HCT116 (cell line): ENCODE results near the gene LMO7. TPM values are rescaled to one million over a fixed set of nuclear protein-coding genes. Genes with fewer than 3 reads are reported as not detected.

ENCODE experiments used
- ATAC-seq: fragments of 200-7000 bp; cut with Tn5 transposase; 2 replicates; pipeline ENCODE4 v1.9.1; 2020; ENCODE audit warnings: mild to moderate bottlenecking, moderate library complexity
- BruUV-seq: library from RNA; stranded (reverse); fragments of 400-500 nt; replicated peaks from 2 replicates; lab custom pipeline; 2021; lab: Mats Ljungman, UMichigan
- CTCF ChIA-PET: fragments of 300-600 bp; sonication (Branson Sonifier 250); formaldehyde crosslinking; loops from one replicate; lab custom pipeline; 2021; ENCODE audit warnings: antibody characterized with exemption; lab: Charles Lee
- POLR2A ChIA-PET: fragments of 300-600, 350-600 bp; sonication (Branson Sonifier 250); formaldehyde crosslinking; loops from one replicate; lab custom pipeline; 2021; ENCODE audit warnings: antibody characterized with exemption; lab: Charles Lee
- RAD21 ChIA-PET, 2 experiments: fragments of 300-600 bp; sonication (Branson Sonifier 250); formaldehyde crosslinking; loops; one replicate each; lab custom pipeline; 2023; ENCODE audit warnings: low total read pairs in 2 of 2; ENCODE audit not compliant: uncharacterized antibody in 2 of 2, unreplicated experiment in 2 of 2, low non-redundant PET in 1 of 2; lab: Charles Lee
- DNase-seq: peaks from one replicate; pipeline ENCODE4 v3.0.0-alpha.2; 2010; ENCODE audit warnings: low read depth, low spot score
- H2AFZ ChIP-seq: fragments of 200-600 bp; shearing (Covaris generic), sonication (generic); 2 replicates; pipeline ENCODE4 v1.6.1; 2017; ENCODE audit warnings: low read depth, mixed run types, mixed read lengths, antibody characterized with exemption, low read length; ENCODE audit not compliant: poor library complexity, severe bottlenecking
- H3K27ac ChIP-seq: 2 replicates; pipeline ENCODE4 v1.5.1; 2012; ENCODE audit warnings: low read depth, low read length
- H3K27me3 ChIP-seq: fragments of 200-600 bp; sonication (generic); 2 replicates; pipeline ENCODE4 v1.6.1; 2016; ENCODE audit warnings: mixed run types, low read length, mixed read lengths; ENCODE audit not compliant: insufficient read depth
- H3K36me3 ChIP-seq, 2 experiments: fragments of 200-500 bp in 1 of 2; fragments of 200-600 bp in 1 of 2; sonication (Bioruptor generic) in 1 of 2; sonication (generic) in 1 of 2; 2 replicates each; pipeline versions ENCODE4 v1.5.1 to v1.6.1; 2014 to 2016; ENCODE audit warnings: low read length in 2 of 2, inconsistent platforms in 1 of 2, mixed read lengths in 1 of 2, mixed run types in 1 of 2; ENCODE audit not compliant: insufficient read depth in 2 of 2, control insufficient read depth in 1 of 2
- H3K4me1 ChIP-seq, 2 experiments: fragments of 200-600 bp in 1 of 2; sonication (generic) in 1 of 2; 2 replicates each; pipeline versions ENCODE4 v1.5.1 to v1.6.1; 2012 to 2017; ENCODE audit warnings: low read length in 2 of 2, inconsistent platforms in 1 of 2, mild to moderate bottlenecking in 1 of 2, mixed read lengths in 1 of 2, mixed run types in 1 of 2, moderate library complexity in 1 of 2; ENCODE audit not compliant: insufficient read depth in 2 of 2, control insufficient read depth in 1 of 2
- H3K4me2 ChIP-seq: fragments of 200-600 bp; sonication (generic); 2 replicates; pipeline ENCODE4 v1.6.1; 2017; ENCODE audit warnings: mixed run types, low read length, mixed read lengths
- H3K4me3 ChIP-seq, 2 experiments: fragments of 200-600 bp in 1 of 2; sonication (generic) in 1 of 2; replicated peaks in 1 of 2; 2 replicates each; pipeline ENCODE4 v1.5.1; 2011 to 2016; ENCODE audit warnings: low read length in 2 of 2, control low read depth in 1 of 2, low read depth in 1 of 2, mild to moderate bottlenecking in 1 of 2, mixed read lengths in 1 of 2, mixed run types in 1 of 2
- H3K79me2 ChIP-seq: fragments of 200-600 bp; sonication (generic); 2 replicates; pipeline ENCODE4 v1.6.1; 2017; ENCODE audit warnings: mild to moderate bottlenecking, mixed run types, low read length, moderate library complexity, mixed read lengths; ENCODE audit not compliant: insufficient read depth
- H3K9ac ChIP-seq: fragments of 200-600 bp; sonication (generic); 2 replicates; pipeline ENCODE4 v1.6.1; 2016; ENCODE audit warnings: low read length, mixed read lengths
- H3K9me2 ChIP-seq: fragments of 200-600 bp; sonication (generic), shearing (Covaris generic); 2 replicates; pipeline ENCODE4 v1.6.1; 2017; ENCODE audit warnings: mixed run types, mild to moderate bottlenecking, moderate library complexity; ENCODE audit not compliant: insufficient read depth
- H3K9me3 ChIP-seq, 2 experiments: fragments of 200-500 bp in 1 of 2; fragments of 200-600 bp in 1 of 2; sonication (Bioruptor generic) in 1 of 2; sonication (generic) in 1 of 2; 2 replicates each; pipeline ENCODE4 v1.6.1; 2014 to 2017; ENCODE audit warnings: low read length in 2 of 2, mixed read lengths in 2 of 2, inconsistent platforms in 1 of 2, low read depth in 1 of 2, mild to moderate bottlenecking in 1 of 2, mixed run types in 1 of 2, moderate library complexity in 1 of 2; ENCODE audit not compliant: control insufficient read depth in 1 of 2, insufficient read depth in 1 of 2
- H4K20me1 ChIP-seq: fragments of 200-600 bp; sonication (generic), shearing (Covaris generic); 2 replicates; pipeline ENCODE4 v1.6.1; 2017; ENCODE audit warnings: mixed run types, mild to moderate bottlenecking, moderate library complexity; ENCODE audit not compliant: insufficient read depth
- CTCF ChIP-seq, 3 experiments: fragments of 200-600 bp in 1 of 3; sonication (generic) in 1 of 3; IDR thresholded peaks in 2 of 3; conservative IDR thresholded peaks in 1 of 3; 2 replicates each; pipeline ENCODE4 v1.5.1; 2012 to 2017; ENCODE audit warnings: low read depth in 2 of 3, low read length in 2 of 3, antibody characterized with exemption in 1 of 3, borderline replicate concordance in 1 of 3, control low read depth in 1 of 3, mild to moderate bottlenecking in 1 of 3, mixed read lengths in 1 of 3, mixed run types in 1 of 3, moderate library complexity in 1 of 3; ENCODE audit not compliant: insufficient read depth in 1 of 3
- EZH2 ChIP-seq: fragments of 200-600 bp; sonication (generic); IDR thresholded peaks from 2 replicates; pipeline ENCODE4 v1.6.1; 2017; ENCODE audit warnings: antibody characterized with exemption, mixed run types
- JUND ChIP-seq: IDR thresholded peaks from 2 replicates; pipeline ENCODE4 v1.6.1; 2012
- POLR2A ChIP-seq: IDR thresholded peaks from 2 replicates; pipeline ENCODE4 v1.7.0; 2011; ENCODE audit warnings: borderline replicate concordance; ENCODE audit not compliant: insufficient read depth, insufficient read length; ENCODE audit errors: extremely low read depth
- REST ChIP-seq: IDR thresholded peaks from 2 replicates; pipeline ENCODE4 v1.6.1; 2012; ENCODE audit warnings: low read depth
- SIN3A ChIP-seq: IDR thresholded peaks from 2 replicates; pipeline ENCODE4 v1.6.1; 2012; ENCODE audit warnings: low read depth
- YY1 ChIP-seq: IDR thresholded peaks from 2 replicates; pipeline ENCODE4 v1.6.1; 2011; ENCODE audit warnings: low read length, low read depth, moderate library complexity, mild to moderate bottlenecking; ENCODE audit not compliant: insufficient replicate concordance; ENCODE audit errors: extremely low read depth
- ZBTB33 ChIP-seq: IDR thresholded peaks from 2 replicates; pipeline ENCODE4 v1.6.1; 2011; ENCODE audit warnings: mild to moderate bottlenecking, low read length, moderate library complexity; ENCODE audit not compliant: insufficient replicate concordance; ENCODE audit errors: extremely low read depth
- intact Hi-C: fragments of 100-400 bp; cut with micrococcal nuclease; formaldehyde crosslinking; loops from 2 replicates; pipeline ENCODE4 v1.10.0; 2022
- total RNA-seq: library from RNA; stranded (reverse); gene quantifications from one replicate; pipeline ENCODE4 v1.2.1, GENCODE V29; 2021; ENCODE audit not compliant: unreplicated experiment

The LMO7 gene
- total RNA-seq, 1 experiment from 2014 or later = 8.1 TPM

GRCh38 chr13:75839406-75839805 lies 203.3 kb downstream of the LMO7 start:
- TF ChIP-seq YY1 (no peak), JUND (no peak), ZBTB33 (no peak), EZH2 (no peak), REST (no peak), CTCF (IDR thresholded peaks at IDR 0.05 in 2 of 3, conservative IDR thresholded peaks at IDR 0.05 in 1 of 3; ENCODE audit: borderline replicate concordance in 1 of 3, insufficient read depth in 1 of 3, low read depth in 2 of 3, low read length in 2 of 3) (no peak), POLR2A (no peak), SIN3A (no peak)
- H2AFZ ChIP-seq = no peak overlapping the region
- H3K4me3 ChIP-seq = no peak overlapping the region
- no peaks in the 10 kb centered on the region for H3K36me3 ChIP-seq
- H3K9me2 ChIP-seq = no peaks in the 10 kb centered on the region
- intact Hi-C loops = no loop called here
- no TSS peak for BruUV-seq
- no peaks in the 10 kb centered on the region for H3K27me3 ChIP-seq
- no peaks in the 10 kb centered on the region for H4K20me1 ChIP-seq
- H3K4me1 ChIP-seq = no peaks in the 10 kb centered on the region
- H3K79me2 ChIP-seq = no peaks in the 10 kb centered on the region
- ChIA-PET RAD21 (no interaction called here), POLR2A (no interaction called here), CTCF (no interaction called here)
- no peak overlapping the region for H3K27ac ChIP-seq
- DNase-seq = no peak
- ATAC-seq = no peak
- no peaks in the 10 kb centered on the region for H3K9me3 ChIP-seq
- H3K9ac ChIP-seq = no peak overlapping the region
- H3K4me2 ChIP-seq = no peak overlapping the region
